HG03159 (cell line): Measurements from ENCODE around the gene SHROOM3.

Experiments
- ATAC-seq: cut with Tn5 transposase; IDR thresholded peaks from one replicate; pipeline ENCODE4 v1.9.1; 2021; ENCODE audit warnings: mild to moderate bottlenecking, moderate library complexity; ENCODE audit not compliant: unreplicated experiment

The SHROOM3 gene

GRCh38 chr4:76535603-76536372 is 100.8 kb downstream of the SHROOM3 start:
- ATAC-seq: no peak

GRCh38 chr4:76536373-76536689 is 101.3 kb downstream of the SHROOM3 start:
- no peak for ATAC-seq

- no peak for ATAC-seq
Measured at GRCh38 chr4:76538296-76538695, 103.3 kb downstream of the SHROOM3 start.

GRCh38 chr4:76539979-76540378 is 105.0 kb downstream of the SHROOM3 start:
- no peak for ATAC-seq

- ATAC-seq: no peak
Measured at GRCh38 chr4:76540486-76540885, 105.5 kb downstream of the SHROOM3 start.

- no peak for ATAC-seq
Measured at GRCh38 chr4:76543378-76543777, 108.3 kb downstream of the SHROOM3 start.

- ATAC-seq: no peak
Measured at GRCh38 chr4:76544725-76545124, 109.7 kb downstream of the SHROOM3 start.

GRCh38 chr4:76545226-76545884 is 110.3 kb downstream of the SHROOM3 start:
- no peak for ATAC-seq

- no peak for ATAC-seq
Measured at GRCh38 chr4:76546327-76546726, 111.3 kb downstream of the SHROOM3 start.

GRCh38 chr4:76546759-76547742 is 112.0 kb downstream of the SHROOM3 start:
- no peak for ATAC-seq

- ATAC-seq: no peak
Measured at GRCh38 chr4:76548704-76549103, 113.7 kb downstream of the SHROOM3 start.

GRCh38 chr4:76549765-76550164 is 114.7 kb downstream of the SHROOM3 start:
- no peak for ATAC-seq

GRCh38 chr4:76550966-76551780 is 116.1 kb downstream of the SHROOM3 start:
- no peak for ATAC-seq

- ATAC-seq: no peak
Measured at GRCh38 chr4:76554630-76555029, 119.6 kb downstream of the SHROOM3 start.

- no peak for ATAC-seq
Measured at GRCh38 chr4:76556452-76556851, 121.4 kb downstream of the SHROOM3 start.

- no peak for ATAC-seq
Measured at GRCh38 chr4:76558396-76559235, 123.6 kb downstream of the SHROOM3 start.

- ATAC-seq: no peak
Measured at GRCh38 chr4:76559236-76560071, 124.4 kb downstream of the SHROOM3 start.

GRCh38 chr4:76562161-76562560 is 127.1 kb downstream of the SHROOM3 start:
- ATAC-seq: no peak
